ENCODE results near the gene RNF152. TPM values are rescaled to one million over a fixed set of nuclear protein-coding genes. Genes with fewer than 3 reads are reported as not detected.

Gene RNF152
- total RNA-seq, 4 donors from 2014 or later = 4.6 to 14.3 (median 7.7) TPM

DNA sequence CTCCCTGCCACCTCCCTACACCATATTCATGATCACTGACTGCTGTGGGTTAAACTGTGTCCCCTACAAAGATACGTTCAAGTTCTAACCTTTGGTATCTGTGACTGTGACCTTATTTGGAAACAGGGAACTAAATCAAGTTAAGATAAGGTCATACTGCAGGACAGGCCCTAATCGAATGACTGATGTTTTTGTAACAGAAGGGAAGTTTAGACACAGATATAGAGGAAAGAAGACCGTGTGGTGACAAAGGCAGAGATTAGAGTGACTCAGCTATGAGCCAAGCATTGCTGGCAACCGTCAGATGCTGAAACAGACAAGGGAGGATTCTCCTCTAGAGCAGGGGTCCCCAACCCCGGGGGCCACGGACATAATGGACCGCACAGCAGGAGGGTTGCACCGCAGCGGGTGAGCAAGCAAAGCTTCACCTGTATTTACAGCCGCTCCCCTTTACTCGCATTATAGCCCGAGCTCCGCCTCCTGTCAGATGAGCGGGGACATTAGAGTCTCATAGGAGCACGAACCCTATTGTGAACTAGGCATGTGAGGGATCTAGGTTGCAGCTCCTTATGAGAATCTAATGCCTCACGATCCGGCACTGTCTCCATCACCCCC is 28.9 kb upstream of the RNF152 start:
- Histone ChIP-seq H3K27me3 (no peaks in the 10 kb centered on the region), H3K36me3 (no peaks in the 10 kb centered on the region), H3K4me1 (no peaks in the 10 kb centered on the region), H3K4me3 (no peak overlapping the region), H3K27ac (replicated peaks in 1 of 4) (no peak overlapping the region), H3K9me3 (no peaks in the 10 kb centered on the region)
- WGBS = 83% methylated on average over 15 of the region's 17 CpGs
- TF ChIP-seq POLR2A (IDR thresholded peaks at IDR 0.05; ENCODE audit: low read depth) (no peak), EP300 (IDR thresholded peaks at IDR 0.05) (no peak), POLR2AphosphoS5 (IDR thresholded peaks at IDR 0.05) (no peak)
- TF ChIP-seq, protein P1, sequence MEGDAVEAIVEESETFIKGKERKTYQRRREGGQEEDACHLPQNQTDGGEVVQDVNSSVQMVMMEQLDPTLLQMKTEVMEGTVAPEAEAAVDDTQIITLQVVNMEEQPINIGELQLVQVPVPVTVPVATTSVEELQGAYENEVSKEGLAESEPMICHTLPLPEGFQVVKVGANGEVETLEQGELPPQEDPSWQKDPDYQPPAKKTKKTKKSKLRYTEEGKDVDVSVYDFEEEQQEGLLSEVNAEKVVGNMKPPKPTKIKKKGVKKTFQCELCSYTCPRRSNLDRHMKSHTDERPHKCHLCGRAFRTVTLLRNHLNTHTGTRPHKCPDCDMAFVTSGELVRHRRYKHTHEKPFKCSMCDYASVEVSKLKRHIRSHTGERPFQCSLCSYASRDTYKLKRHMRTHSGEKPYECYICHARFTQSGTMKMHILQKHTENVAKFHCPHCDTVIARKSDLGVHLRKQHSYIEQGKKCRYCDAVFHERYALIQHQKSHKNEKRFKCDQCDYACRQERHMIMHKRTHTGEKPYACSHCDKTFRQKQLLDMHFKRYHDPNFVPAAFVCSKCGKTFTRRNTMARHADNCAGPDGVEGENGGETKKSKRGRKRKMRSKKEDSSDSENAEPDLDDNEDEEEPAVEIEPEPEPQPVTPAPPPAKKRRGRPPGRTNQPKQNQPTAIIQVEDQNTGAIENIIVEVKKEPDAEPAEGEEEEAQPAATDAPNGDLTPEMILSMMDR (IDR thresholded peaks at IDR 0.05) = no peak
- DNase-seq (ENCODE audit: extremely low spot score) = no peak
- intact Hi-C loops (cut with DNase I) = no loop called here

DNA sequence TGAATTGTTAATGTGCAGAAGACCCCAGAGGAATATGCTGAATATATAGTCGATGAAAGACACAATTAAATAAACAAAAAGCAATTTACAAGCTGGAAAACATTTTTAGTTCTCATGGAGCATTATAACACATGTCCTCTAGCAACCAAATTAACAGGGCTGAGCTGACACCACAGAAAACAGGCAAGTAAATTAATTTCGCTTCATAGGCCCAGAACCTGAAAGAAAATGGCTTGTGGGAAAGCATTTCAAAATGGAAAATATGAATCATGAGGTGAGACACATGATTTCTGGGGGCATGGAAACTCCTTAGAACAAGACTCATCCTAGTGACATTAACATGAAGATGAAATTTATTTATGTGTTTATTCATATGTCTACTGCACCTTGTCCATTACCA is 25.0 kb upstream of the RNF152 start:
- no peak for DNase-seq (ENCODE audit: extremely low spot score)
- Histone ChIP-seq H3K36me3 (no peaks in the 10 kb centered on the region), H3K27me3 (no peaks in the 10 kb centered on the region), H3K4me3 (no peak overlapping the region), H3K4me1 (no peaks in the 10 kb centered on the region), H3K9me3 (no peaks in the 10 kb centered on the region), H3K27ac (replicated peaks in 1 of 4) (no peak overlapping the region)
- no peak for TF ChIP-seq POLR2A (IDR thresholded peaks at IDR 0.05; ENCODE audit: low read depth)
- intact Hi-C loops (cut with DNase I) = no loop called here
- 73% methylated on average over 2 of the region's 2 CpGs for WGBS

DNA sequence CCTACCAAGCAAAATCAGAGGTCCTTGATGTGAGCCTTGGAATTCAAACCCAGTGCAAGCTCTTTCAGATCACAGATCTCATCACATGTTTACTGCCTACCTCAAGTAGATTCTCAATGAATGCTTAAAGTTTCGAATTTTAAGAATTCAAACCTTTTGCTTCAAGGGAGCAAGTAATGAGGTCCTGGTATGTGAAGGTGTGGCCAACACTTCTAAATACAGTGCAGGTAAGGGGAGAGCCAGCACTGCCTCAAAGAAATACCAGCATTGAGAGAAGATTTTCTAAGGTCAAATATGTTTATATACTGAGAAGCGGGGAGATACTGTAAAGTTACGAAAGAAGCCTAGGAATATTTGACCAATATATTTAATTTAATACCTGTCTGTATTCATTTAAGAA is 19.7 kb upstream of the RNF152 start:
- TF ChIP-seq POLR2AphosphoS5 (IDR thresholded peaks at IDR 0.05) = no peak
- TF ChIP-seq EP300 (IDR thresholded peaks at IDR 0.05) = no peak
- TF ChIP-seq, protein P1 (IDR thresholded peaks at IDR 0.05) = no peak
- intact Hi-C loops (cut with DNase I) = no loop called here
- Histone ChIP-seq H3K27ac (replicated peaks in 1 of 4) (no peak overlapping the region), H3K9me3 (no peaks in the 10 kb centered on the region), H3K36me3 (no peaks in the 10 kb centered on the region), H3K27me3 (no peaks in the 10 kb centered on the region), H3K4me3 (no peak overlapping the region), H3K4me1 (no peaks in the 10 kb centered on the region)
- WGBS = 95% methylated on average over 3 of the region's 3 CpGs
- no peak for DNase-seq (ENCODE audit: extremely low spot score)

DNA sequence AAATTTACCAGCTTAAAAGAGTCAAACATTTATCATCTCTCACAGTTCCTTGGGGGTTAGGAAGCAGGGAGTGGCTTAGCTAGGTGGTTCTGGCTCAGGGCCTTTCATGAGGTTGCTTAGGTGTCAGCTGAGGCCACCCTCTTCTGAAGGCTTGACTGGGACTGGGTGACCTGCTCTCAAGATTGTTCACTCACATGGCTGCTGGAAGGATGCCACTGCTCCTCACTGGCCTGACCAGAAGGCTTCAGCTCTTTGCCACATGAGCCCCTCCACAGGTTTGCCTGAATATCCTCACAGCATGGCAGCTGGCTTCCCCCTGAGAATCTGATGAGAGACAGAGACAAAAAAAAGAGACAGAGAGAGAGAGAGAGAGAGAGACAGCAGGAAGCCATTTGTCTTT is 17.3 kb upstream of the RNF152 start:
- no peaks in the 10 kb centered on the region for H3K9me3 ChIP-seq
- H3K27ac ChIP-seq (replicated peaks in 1 of 4) = no peak overlapping the region
- TF ChIP-seq, protein P1 (IDR thresholded peaks at IDR 0.05) = no peak
- TF ChIP-seq EP300 (IDR thresholded peaks at IDR 0.05) (no peak), POLR2AphosphoS5 (IDR thresholded peaks at IDR 0.05) (no peak), POLR2A (IDR thresholded peaks at IDR 0.05; ENCODE audit: low read depth) (no peak)
- no peak overlapping the region for H3K4me3 ChIP-seq
- intact Hi-C loops (cut with DNase I) = no loop called here
- no peaks in the 10 kb centered on the region for H3K36me3 ChIP-seq
- H3K27me3 ChIP-seq = no peaks in the 10 kb centered on the region
- no peaks in the 10 kb centered on the region for H3K4me1 ChIP-seq
- DNase-seq (ENCODE audit: extremely low spot score) = peak; percentile 39

GRCh38 chr18:61908661-61909060 is 15.9 kb upstream of the RNF152 start:
- H3K36me3 ChIP-seq = no peaks in the 10 kb centered on the region
- peak; percentile 72 for DNase-seq (ENCODE audit: extremely low spot score)
- intact Hi-C loops (cut with DNase I) = loop anchor here (10.0 kb wide), 1 partner anchor 216 kb away; no protein-coding TSS in a partner anchor
- H3K4me3 ChIP-seq = no peak overlapping the region
- no peak for TF ChIP-seq POLR2A (IDR thresholded peaks at IDR 0.05; ENCODE audit: low read depth)
- TF ChIP-seq POLR2AphosphoS5 (IDR thresholded peaks at IDR 0.05) = no peak
- no peak for TF ChIP-seq EP300 (IDR thresholded peaks at IDR 0.05)
- TF ChIP-seq, protein P1 (IDR thresholded peaks at IDR 0.05) = no peak
- 92% methylated on average over 7 of the region's 7 CpGs for WGBS
- H3K27ac ChIP-seq (replicated peaks in 1 of 4) = no peak overlapping the region
- no peaks in the 10 kb centered on the region for H3K4me1 ChIP-seq
- no peaks in the 10 kb centered on the region for H3K9me3 ChIP-seq
- no peaks in the 10 kb centered on the region for H3K27me3 ChIP-seq
